Erythroblast (primary cell): ENCODE measurements around the gene CHD2.

Experiments used
- GATA1 ChIP-seq: IDR thresholded peaks from 2 replicates; pipeline ENCODE4 v1.6.1; 2011; ENCODE audit warnings: low read depth, mild to moderate bottlenecking, control low read depth, low read length, moderate library complexity
- POLR2A ChIP-seq: IDR thresholded peaks from 2 replicates; pipeline ENCODE4 v1.6.1; 2011; ENCODE audit warnings: mild to moderate bottlenecking, low read length

- TF ChIP-seq POLR2A (no peak), GATA1 (no peak)
These were observed 136.1 kb downstream of the CHD2 start for GRCh38 chr15:93035953-93036810.
